PC-9 (cell line): ENCODE data around the gene KCNQ5. TPM values are rescaled to one million over a fixed set of nuclear protein-coding genes. Genes with fewer than 3 reads are reported as not detected.

Experiments used
- BruUV-seq: library from RNA; stranded (reverse); fragments of 400-500 nt; replicated peaks from 2 replicates; lab custom pipeline; 2021; lab: Mats Ljungman, UMichigan
- CTCF ChIA-PET: fragments of 300-600 bp; sonication (Branson Sonifier 250); formaldehyde crosslinking; loops from one replicate; lab custom pipeline; 2022; ENCODE audit warnings: antibody characterized with exemption; lab: Charles Lee
- POLR2A ChIA-PET: fragments of 300-600 bp; sonication (Branson Sonifier 250); formaldehyde crosslinking; loops from one replicate; lab custom pipeline; 2022; ENCODE audit warnings: antibody characterized with exemption; ENCODE audit not compliant: unreplicated experiment; lab: Charles Lee
- DNase-seq, 2 experiments: peaks; one replicate each; pipeline versions ENCODE4 v3.0.0 to v3.0.0-alpha.2; 2015 to 2022; ENCODE audit warnings: mixed read lengths in 1 of 2
- H2AFZ ChIP-seq: fragments of 200-600 bp; sonication (generic); 2 replicates; pipeline ENCODE4 v1.8.1; 2017; ENCODE audit warnings: antibody characterized with exemption
- H3F3A ChIP-seq: fragments of 200-600 bp; sonication (generic); 2 replicates; pipeline ENCODE4 v1.8.1; 2017; ENCODE audit warnings: antibody characterized with exemption, mild to moderate bottlenecking, low read depth; ENCODE audit not compliant: insufficient read depth
- H3K27ac ChIP-seq: fragments of 200-600 bp; sonication (generic); 2 replicates; pipeline ENCODE4 v1.6.1; 2016; ENCODE audit warnings: mixed run types
- H3K27me3 ChIP-seq: fragments of 200-600 bp; sonication (generic); 2 replicates; pipeline ENCODE4 v1.6.1; 2016; ENCODE audit warnings: low read depth, mixed run types; ENCODE audit not compliant: insufficient read depth
- H3K36me3 ChIP-seq: fragments of 200-600 bp; sonication (generic); 2 replicates; pipeline ENCODE4 v1.6.1; 2016; ENCODE audit warnings: low read depth, mixed run types
- H3K4me1 ChIP-seq: fragments of 200-600 bp; sonication (generic); replicated peaks from 2 replicates; pipeline ENCODE4 v1.6.1; 2016; ENCODE audit warnings: mixed run types; ENCODE audit not compliant: insufficient read depth
- H3K4me2 ChIP-seq: fragments of 200-600 bp; sonication (generic); 2 replicates; pipeline ENCODE4 v1.6.1; 2017; ENCODE audit warnings: mixed run types
- H3K4me3 ChIP-seq: fragments of 200-600 bp; sonication (generic); 2 replicates; pipeline ENCODE4 v1.6.1; 2016; ENCODE audit warnings: mixed run types
- H3K79me2 ChIP-seq: fragments of 200-600 bp; sonication (generic); 2 replicates; pipeline ENCODE4 v1.6.1; 2017; ENCODE audit warnings: low read depth, mixed run types
- H3K9me2 ChIP-seq: fragments of 200-600 bp; sonication (generic); 2 replicates; pipeline ENCODE4 v1.8.1; 2017; ENCODE audit warnings: mild to moderate bottlenecking; ENCODE audit not compliant: insufficient read depth
- H3K9me3 ChIP-seq: fragments of 200-600 bp; sonication (generic); 2 replicates; pipeline ENCODE4 v1.8.1; 2016; ENCODE audit warnings: low read depth; ENCODE audit not compliant: insufficient read depth
- H4K20me1 ChIP-seq: fragments of 200-600 bp; sonication (generic); 2 replicates; pipeline ENCODE4 v1.8.1; 2017; ENCODE audit not compliant: insufficient read depth
- EZH2 ChIP-seq: fragments of 200-600 bp; sonication (generic); IDR thresholded peaks from 2 replicates; pipeline ENCODE4 v1.8.0; 2017; ENCODE audit warnings: antibody characterized with exemption, low read depth
- intact Hi-C: fragments of 100-400 bp; cut with micrococcal nuclease; formaldehyde crosslinking; loops from one replicate; pipeline ENCODE4 v1.10.0; 2022; ENCODE audit not compliant: unreplicated experiment
- total RNA-seq: library from RNA; stranded (reverse); gene quantifications from 2 replicates; pipeline ENCODE4 v1.2.3, GENCODE V29; 2021
- TF ChIP-seq, protein P1 (sequence below): fragments of 200-600 bp; sonication (generic); conservative IDR thresholded peaks from 2 replicates; pipeline ENCODE4 v1.6.1; 2017; ENCODE audit warnings: mixed run types, antibody characterized with exemption, mild to moderate bottlenecking, moderate library complexity

The KCNQ5 gene
- total RNA-seq, 1 experiment from 2014 or later, result 0.20 TPM

GRCh38 chr6:72952808-72953630, 331.2 kb downstream of the KCNQ5 start:
- no peaks in the 10 kb centered on the region for H4K20me1 ChIP-seq
- peak in 1 of 2 experiments; percentile 77 for DNase-seq
- intact Hi-C loops, result loop anchor here (1.0 to 5.0 kb wide), 3 partner anchors 44 to 331 kb away; partner anchors contain the start of gene KCNQ5
- ChIA-PET POLR2A (no interaction called here), CTCF (no interaction called here)
- H3K4me3 ChIP-seq, result no peak overlapping the region
- no peak for TF ChIP-seq EZH2
- TF ChIP-seq, protein P1, sequence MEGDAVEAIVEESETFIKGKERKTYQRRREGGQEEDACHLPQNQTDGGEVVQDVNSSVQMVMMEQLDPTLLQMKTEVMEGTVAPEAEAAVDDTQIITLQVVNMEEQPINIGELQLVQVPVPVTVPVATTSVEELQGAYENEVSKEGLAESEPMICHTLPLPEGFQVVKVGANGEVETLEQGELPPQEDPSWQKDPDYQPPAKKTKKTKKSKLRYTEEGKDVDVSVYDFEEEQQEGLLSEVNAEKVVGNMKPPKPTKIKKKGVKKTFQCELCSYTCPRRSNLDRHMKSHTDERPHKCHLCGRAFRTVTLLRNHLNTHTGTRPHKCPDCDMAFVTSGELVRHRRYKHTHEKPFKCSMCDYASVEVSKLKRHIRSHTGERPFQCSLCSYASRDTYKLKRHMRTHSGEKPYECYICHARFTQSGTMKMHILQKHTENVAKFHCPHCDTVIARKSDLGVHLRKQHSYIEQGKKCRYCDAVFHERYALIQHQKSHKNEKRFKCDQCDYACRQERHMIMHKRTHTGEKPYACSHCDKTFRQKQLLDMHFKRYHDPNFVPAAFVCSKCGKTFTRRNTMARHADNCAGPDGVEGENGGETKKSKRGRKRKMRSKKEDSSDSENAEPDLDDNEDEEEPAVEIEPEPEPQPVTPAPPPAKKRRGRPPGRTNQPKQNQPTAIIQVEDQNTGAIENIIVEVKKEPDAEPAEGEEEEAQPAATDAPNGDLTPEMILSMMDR, result no peak
- no peaks in the 10 kb centered on the region for H3K36me3 ChIP-seq
- H3K79me2 ChIP-seq, result no peaks in the 10 kb centered on the region
- peak overlapping the region; percentile 18 for H3K4me2 ChIP-seq
- BruUV-seq, result no TSS peak
- H3K27me3 ChIP-seq, result no peaks in the 10 kb centered on the region
- peak overlapping the region; percentile 51 for H3K27ac ChIP-seq
- H3F3A ChIP-seq, result peaks cover 23% of the 10 kb centered on the region
- H3K4me1 ChIP-seq, result peaks cover 46% of the 10 kb centered on the region
- no peaks in the 10 kb centered on the region for H3K9me2 ChIP-seq
- peaks cover 13% of the 10 kb centered on the region; the same call in 1 of the 2 replicates for H3K9me3 ChIP-seq
- H2AFZ ChIP-seq, result 0 out of 2 replicates have a peak overlapping the region, but pooled peaks have one; percentile 44

GRCh38 chr6:72953971-72954381, 332.1 kb downstream of the KCNQ5 start:
- no TSS peak for BruUV-seq
- Histone ChIP-seq H3F3A (peaks cover 23% of the 10 kb centered on the region), H3K79me2 (no peaks in the 10 kb centered on the region), H3K9me2 (no peaks in the 10 kb centered on the region), H3K36me3 (no peaks in the 10 kb centered on the region), H2AFZ (no peak overlapping the region), H3K4me1 (peaks cover 46% of the 10 kb centered on the region), H4K20me1 (no peaks in the 10 kb centered on the region), H3K4me2 (no peak overlapping the region), H3K9me3 (peaks cover 13% of the 10 kb centered on the region; the same call in 1 of the 2 replicates), H3K4me3 (no peak overlapping the region), H3K27me3 (no peaks in the 10 kb centered on the region), H3K27ac (no peak overlapping the region)
- no peak for DNase-seq
- intact Hi-C loops, result loop anchor here (5.0 kb wide), 2 partner anchors 43 to 178 kb away; no protein-coding TSS in a partner anchor
- POLR2A ChIA-PET, result no interaction called here
- CTCF ChIA-PET, result no interaction called here
- TF ChIP-seq, protein P1, result no peak
- TF ChIP-seq EZH2, result no peak

- no peak for DNase-seq
- Histone ChIP-seq H3K4me2 (no peak overlapping the region), H3K4me3 (no peak overlapping the region), H3K9me3 (peaks cover 13% of the 10 kb centered on the region; the same call in 1 of the 2 replicates), H3K36me3 (no peaks in the 10 kb centered on the region), H4K20me1 (no peaks in the 10 kb centered on the region), H3K9me2 (no peaks in the 10 kb centered on the region), H2AFZ (no peak overlapping the region), H3K27me3 (no peaks in the 10 kb centered on the region), H3F3A (peaks cover 20% of the 10 kb centered on the region), H3K4me1 (peaks cover 41% of the 10 kb centered on the region), H3K27ac (no peak overlapping the region), H3K79me2 (no peaks in the 10 kb centered on the region)
- no TSS peak for BruUV-seq
- CTCF ChIA-PET, result no interaction called here
- POLR2A ChIA-PET, result no interaction called here
- TF ChIP-seq, protein P1, result no peak
- TF ChIP-seq EZH2, result no peak
- intact Hi-C loops, result loop anchor here (5.0 kb wide), 2 partner anchors 43 to 178 kb away; no protein-coding TSS in a partner anchor
Measured at GRCh38 chr6:72954716-72955115, 332.9 kb downstream of the KCNQ5 start.
